ENCODE results near the gene ABHD16A.

The ABHD16A gene

GRCh38 chr6:31662124-31662723 lies 40.9 kb downstream of the ABHD16A start:
- H3K4me1 ChIP-seq (ENCODE audit: control insufficient read depth, low read depth, low read length): peaks cover 6% of the 10 kb centered on the region
- H3K27me3 ChIP-seq (ENCODE audit: control insufficient read depth, insufficient read depth, low read length): no peaks in the 10 kb centered on the region
- peaks cover 16% of the 10 kb centered on the region for H3K36me3 ChIP-seq (ENCODE audit: control insufficient read depth, low read depth, low read length)
- no peak overlapping the region for H3K27ac ChIP-seq (ENCODE audit: low read length)
- H3K9ac ChIP-seq (ENCODE audit: low read length): no peak overlapping the region
- H3K9me3 ChIP-seq (ENCODE audit: control insufficient read depth, low read depth, low read length): no peaks in the 10 kb centered on the region
- H3K4me3 ChIP-seq (ENCODE audit: low read length): no peak overlapping the region

GRCh38 chr6:31661262-31662123 lies 41.6 kb downstream of the ABHD16A start:
- peaks cover 11% of the 10 kb centered on the region for H3K36me3 ChIP-seq (ENCODE audit: control insufficient read depth, low read depth, low read length)
- H3K27ac ChIP-seq (ENCODE audit: low read length): peak overlapping the region; percentile 64
- H3K4me3 ChIP-seq (ENCODE audit: low read length): peak overlapping the region; percentile 69
- no peaks in the 10 kb centered on the region for H3K9me3 ChIP-seq (ENCODE audit: control insufficient read depth, low read depth, low read length)
- peak overlapping the region; percentile 81 for H3K9ac ChIP-seq (ENCODE audit: low read length)
- no peaks in the 10 kb centered on the region for H3K27me3 ChIP-seq (ENCODE audit: control insufficient read depth, insufficient read depth, low read length)
- peaks cover 6% of the 10 kb centered on the region for H3K4me1 ChIP-seq (ENCODE audit: control insufficient read depth, low read depth, low read length)

- H3K4me1 ChIP-seq (ENCODE audit: control insufficient read depth, low read depth, low read length): peaks cover 6% of the 10 kb centered on the region
- H3K9ac ChIP-seq (ENCODE audit: low read length): peak within 1 kb of the TSS; percentile 81
- peak within 1 kb of the TSS; percentile 64 for H3K27ac ChIP-seq (ENCODE audit: low read length)
- peaks cover 11% of the 10 kb centered on the region for H3K36me3 ChIP-seq (ENCODE audit: control insufficient read depth, low read depth, low read length)
- no peaks in the 10 kb centered on the region for H3K9me3 ChIP-seq (ENCODE audit: control insufficient read depth, low read depth, low read length)
- H3K27me3 ChIP-seq (ENCODE audit: control insufficient read depth, insufficient read depth, low read length): no peaks in the 10 kb centered on the region
- peak within 1 kb of the TSS; percentile 69 for H3K4me3 ChIP-seq (ENCODE audit: low read length)
Measured at GRCh38 chr6:31660381-31661261, 42.5 kb downstream of the ABHD16A start, which contains the start of gene C6orf47. C6orf47 (minus strand) TSS chr6:31660778; CDS start chr6:31659947, 831 bp downstream.

GRCh38 chr6:31659649-31660380 lies 43.3 kb downstream of the ABHD16A start:
- peak overlapping the region; percentile 69 for H3K4me3 ChIP-seq (ENCODE audit: low read length)
- no peaks in the 10 kb centered on the region for H3K9me3 ChIP-seq (ENCODE audit: control insufficient read depth, low read depth, low read length)
- peak overlapping the region; percentile 81 for H3K9ac ChIP-seq (ENCODE audit: low read length)
- H3K36me3 ChIP-seq (ENCODE audit: control insufficient read depth, low read depth, low read length): peaks cover 11% of the 10 kb centered on the region
- H3K27ac ChIP-seq (ENCODE audit: low read length): peak overlapping the region; percentile 28
- peaks cover 6% of the 10 kb centered on the region for H3K4me1 ChIP-seq (ENCODE audit: control insufficient read depth, low read depth, low read length)
- no peaks in the 10 kb centered on the region for H3K27me3 ChIP-seq (ENCODE audit: control insufficient read depth, insufficient read depth, low read length)

GRCh38 chr6:31658983-31659648 lies 44.0 kb downstream of the ABHD16A start:
- Histone ChIP-seq H3K9me3 (ENCODE audit: control insufficient read depth, low read depth, low read length) (no peaks in the 10 kb centered on the region), H3K4me1 (ENCODE audit: control insufficient read depth, low read depth, low read length) (peaks cover 6% of the 10 kb centered on the region), H3K27me3 (ENCODE audit: control insufficient read depth, insufficient read depth, low read length) (no peaks in the 10 kb centered on the region), H3K27ac (ENCODE audit: low read length) (no peak overlapping the region), H3K4me3 (ENCODE audit: low read length) (peak overlapping the region; percentile 69), H3K9ac (ENCODE audit: low read length) (peak overlapping the region; percentile 81), H3K36me3 (ENCODE audit: control insufficient read depth, low read depth, low read length) (peaks cover 11% of the 10 kb centered on the region)

- H3K27ac ChIP-seq (ENCODE audit: low read length): no peak overlapping the region
- H3K4me3 ChIP-seq (ENCODE audit: low read length): no peak overlapping the region
- H3K27me3 ChIP-seq (ENCODE audit: control insufficient read depth, insufficient read depth, low read length): no peaks in the 10 kb centered on the region
- no peak overlapping the region for H3K9ac ChIP-seq (ENCODE audit: low read length)
- H3K9me3 ChIP-seq (ENCODE audit: control insufficient read depth, low read depth, low read length): no peaks in the 10 kb centered on the region
- peaks cover 6% of the 10 kb centered on the region for H3K36me3 ChIP-seq (ENCODE audit: control insufficient read depth, low read depth, low read length)
- H3K4me1 ChIP-seq (ENCODE audit: control insufficient read depth, low read depth, low read length): peaks cover 3% of the 10 kb centered on the region
Measured at GRCh38 chr6:31658158-31658688, 44.9 kb downstream of the ABHD16A start.

- Histone ChIP-seq H3K27me3 (ENCODE audit: control insufficient read depth, insufficient read depth, low read length) (no peaks in the 10 kb centered on the region), H3K9ac (ENCODE audit: low read length) (no peak overlapping the region), H3K4me1 (ENCODE audit: control insufficient read depth, low read depth, low read length) (peaks cover 3% of the 10 kb centered on the region), H3K36me3 (ENCODE audit: control insufficient read depth, low read depth, low read length) (peaks cover 5% of the 10 kb centered on the region), H3K27ac (ENCODE audit: low read length) (no peak overlapping the region), H3K9me3 (ENCODE audit: control insufficient read depth, low read depth, low read length) (no peaks in the 10 kb centered on the region), H3K4me3 (ENCODE audit: low read length) (no peak overlapping the region)
Measured at GRCh38 chr6:31657406-31658157, 45.5 kb downstream of the ABHD16A start.

- H3K27ac ChIP-seq (ENCODE audit: low read length): no peak within 1 kb of the TSS
- no peak within 1 kb of the TSS for H3K4me3 ChIP-seq (ENCODE audit: low read length)
- H3K27me3 ChIP-seq (ENCODE audit: control insufficient read depth, insufficient read depth, low read length): no peaks in the 10 kb centered on the region
- peaks cover 9% of the 10 kb centered on the region for H3K4me1 ChIP-seq (ENCODE audit: control insufficient read depth, low read depth, low read length)
- H3K36me3 ChIP-seq (ENCODE audit: control insufficient read depth, low read depth, low read length): peaks cover 4% of the 10 kb centered on the region
- no peaks in the 10 kb centered on the region for H3K9me3 ChIP-seq (ENCODE audit: control insufficient read depth, low read depth, low read length)
- H3K9ac ChIP-seq (ENCODE audit: low read length): no peak within 1 kb of the TSS
Measured at GRCh38 chr6:31655349-31656237, 47.5 kb downstream of the ABHD16A start, which contains the start of gene APOM. APOM (plus strand) TSS chr6:31655894; CDS start chr6:31655967, 73 bp downstream.

GRCh38 chr6:31654574-31655348 lies 48.4 kb downstream of the ABHD16A start:
- peaks cover 9% of the 10 kb centered on the region for H3K4me1 ChIP-seq (ENCODE audit: control insufficient read depth, low read depth, low read length)
- H3K36me3 ChIP-seq (ENCODE audit: control insufficient read depth, low read depth, low read length): peaks cover 5% of the 10 kb centered on the region
- no peaks in the 10 kb centered on the region for H3K27me3 ChIP-seq (ENCODE audit: control insufficient read depth, insufficient read depth, low read length)
- no peak overlapping the region for H3K4me3 ChIP-seq (ENCODE audit: low read length)
- no peak overlapping the region for H3K27ac ChIP-seq (ENCODE audit: low read length)
- no peaks in the 10 kb centered on the region for H3K9me3 ChIP-seq (ENCODE audit: control insufficient read depth, low read depth, low read length)
- H3K9ac ChIP-seq (ENCODE audit: low read length): no peak overlapping the region
